CD1c-positive myeloid dendritic cell (primary cell): ENCODE results near the gene KLK8.
"Not testable (repeated sequence)": the region's sequence is repeated elsewhere in the genome, so short reads cannot be mapped to it uniquely, and the experiment has no call there.

Experiments used
- DNase-seq: peaks from one replicate; pipeline ENCODE4 v3.0.0-alpha.2; 2016; ENCODE audit errors: extremely low spot score

The KLK8 gene

DNA sequence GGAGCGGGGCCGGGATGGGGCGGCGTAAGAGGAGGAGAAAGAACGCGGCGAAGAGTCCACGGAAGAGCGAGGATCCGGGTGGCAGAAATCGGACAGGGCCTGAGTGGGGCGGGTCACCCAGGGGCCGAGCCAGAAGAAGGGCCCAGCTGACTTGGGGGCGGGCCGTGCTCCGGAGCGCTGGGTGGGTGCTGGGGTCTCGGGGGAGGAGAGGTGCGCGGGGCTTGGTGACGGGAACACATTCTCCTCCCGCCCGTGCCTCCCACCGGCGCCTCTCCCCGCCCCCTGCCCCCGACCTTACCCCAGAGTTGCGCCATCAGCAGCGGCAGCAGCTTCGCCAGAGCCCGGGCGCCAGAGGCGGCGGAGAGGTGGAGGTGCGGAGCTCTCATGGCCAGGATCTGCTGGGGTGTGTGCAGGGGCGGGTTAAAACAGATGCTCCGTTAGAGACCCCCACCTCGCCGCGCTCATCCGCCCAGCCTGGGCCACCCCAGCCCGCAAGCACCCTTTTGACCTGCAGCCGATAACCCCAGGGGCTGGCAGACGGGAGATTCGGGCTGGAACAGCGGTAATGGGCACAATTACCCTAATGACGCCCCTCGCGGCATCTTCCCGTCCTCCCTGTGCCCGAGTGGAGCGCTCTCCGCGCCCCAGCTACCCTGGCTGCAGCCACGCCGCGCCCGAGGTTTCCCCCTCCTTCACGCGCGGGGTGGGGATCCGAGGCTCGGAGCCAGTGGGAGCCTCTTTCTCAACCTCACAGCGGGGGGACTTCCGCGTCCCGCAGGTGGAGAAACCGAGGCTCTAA, 17.5 kb upstream of the KLK8 start:
- peak; percentile 11 for DNase-seq

DNA sequence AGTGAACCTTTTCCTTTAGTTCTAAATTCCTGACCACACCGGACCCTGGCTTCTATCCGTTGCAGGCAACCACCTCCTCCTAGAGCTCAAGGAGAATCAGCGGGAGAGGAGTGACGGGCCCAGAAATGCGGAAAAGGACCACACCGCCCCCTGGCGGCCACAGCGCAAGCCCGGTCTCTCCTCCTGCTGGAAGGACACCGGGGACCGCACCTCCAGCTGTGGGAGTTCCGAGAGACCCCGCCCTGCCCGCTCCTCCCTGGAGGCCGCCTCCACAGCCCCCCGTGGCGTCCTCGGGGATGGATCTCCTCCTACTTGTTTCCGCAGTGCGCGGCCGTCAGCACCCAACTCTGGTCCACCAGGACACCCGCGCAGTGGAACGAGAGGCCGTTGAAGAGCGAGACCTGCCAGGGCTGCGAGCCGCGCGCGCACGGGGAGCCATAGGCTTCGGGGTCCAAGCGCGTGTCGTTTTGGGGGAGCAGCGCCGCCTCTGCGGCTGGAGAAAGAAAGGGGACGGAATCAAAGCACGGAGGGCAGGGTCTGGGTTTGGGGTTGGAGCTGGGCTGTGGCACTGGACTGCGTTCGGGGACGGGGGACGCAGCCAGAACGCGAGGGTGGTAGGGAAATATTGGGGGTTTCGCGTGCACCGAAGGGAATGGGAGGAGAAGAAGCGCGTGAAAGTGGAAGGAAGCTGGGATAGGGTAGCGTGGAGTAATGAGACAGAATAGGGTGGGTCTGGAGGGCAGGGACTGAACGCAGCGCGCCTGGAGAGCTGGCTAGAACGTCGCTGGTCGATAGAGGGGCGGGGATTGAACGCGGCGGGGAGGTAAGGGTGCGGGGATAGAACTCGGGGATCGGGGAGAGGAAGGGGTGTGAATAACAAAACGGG, 15.6 kb upstream of the KLK8 start:
- peak; percentile 63 for DNase-seq

DNA sequence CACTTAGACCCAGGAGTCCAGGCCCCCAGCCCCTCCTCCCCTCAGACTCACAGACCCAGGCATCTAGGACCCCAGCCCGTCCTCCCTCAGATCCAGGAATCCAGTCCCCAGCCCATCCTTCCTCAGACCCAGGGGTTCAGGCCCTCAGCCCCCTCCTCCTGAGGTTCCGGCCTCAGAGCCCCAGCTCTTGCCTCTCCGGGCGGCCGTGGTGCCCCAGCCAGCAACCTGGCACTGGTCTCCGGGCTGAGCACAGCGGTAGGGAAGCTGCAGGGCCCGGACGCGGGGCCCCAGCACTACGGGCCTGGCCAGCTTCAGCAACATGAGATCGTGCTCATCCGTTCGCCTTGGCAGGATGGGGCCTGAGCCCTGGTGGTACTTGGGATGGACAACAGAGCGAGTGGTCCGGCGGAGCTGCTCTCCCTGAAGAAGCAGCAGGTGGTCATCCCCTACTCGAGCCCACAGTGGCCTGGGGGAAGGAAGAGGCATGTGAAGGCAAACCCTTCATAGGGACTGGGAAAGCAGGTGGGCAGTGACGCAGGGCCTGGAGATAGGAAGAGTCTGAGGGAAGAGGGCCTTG, 14.4 kb upstream of the KLK8 start:
- no peak for DNase-seq

DNA sequence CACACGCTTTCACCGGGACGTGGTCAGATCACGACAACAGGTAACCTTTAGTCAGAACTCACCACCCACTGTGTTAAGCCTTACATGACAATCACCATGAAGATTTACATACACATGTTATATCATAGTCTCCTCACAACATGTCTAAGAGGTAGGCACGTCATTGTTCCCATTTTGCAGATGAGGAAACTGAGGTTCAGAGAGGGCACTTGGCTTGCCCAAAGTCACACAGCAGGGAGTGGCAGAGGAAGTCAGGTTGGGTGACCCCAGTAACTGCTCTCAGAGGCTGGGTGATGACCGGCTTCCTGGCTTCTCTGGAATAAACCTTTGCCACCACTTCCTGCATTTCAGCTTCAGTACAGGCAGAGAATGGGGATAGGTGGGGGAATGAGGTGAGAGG, 12.8 kb upstream of the KLK8 start:
- no peak for DNase-seq

DNA sequence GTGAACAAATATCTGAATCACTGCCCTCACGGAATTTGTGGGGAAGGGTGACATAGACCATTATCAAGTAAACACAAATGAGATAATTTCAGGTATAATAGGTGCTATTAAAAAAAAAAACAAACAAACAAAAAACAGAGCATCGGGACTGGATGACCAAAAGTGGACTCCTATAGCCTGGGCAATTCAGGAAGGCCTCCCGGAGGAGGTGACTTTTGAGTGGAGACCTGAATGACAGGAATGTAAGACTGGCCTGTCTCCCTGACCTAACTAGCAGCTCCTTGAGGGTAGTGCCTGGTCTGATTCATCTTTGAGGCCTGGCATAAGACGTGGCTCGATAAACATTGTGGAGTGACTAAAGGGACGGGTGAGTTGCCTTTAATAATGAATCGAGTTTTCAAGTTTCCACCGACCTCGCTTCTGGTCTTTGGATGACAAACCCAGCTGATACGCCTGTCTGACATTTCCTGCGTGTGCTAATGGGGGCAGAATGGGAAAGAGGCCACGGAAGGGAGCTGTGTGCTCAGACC, 11.3 kb upstream of the KLK8 start:
- no peak for DNase-seq

DNA sequence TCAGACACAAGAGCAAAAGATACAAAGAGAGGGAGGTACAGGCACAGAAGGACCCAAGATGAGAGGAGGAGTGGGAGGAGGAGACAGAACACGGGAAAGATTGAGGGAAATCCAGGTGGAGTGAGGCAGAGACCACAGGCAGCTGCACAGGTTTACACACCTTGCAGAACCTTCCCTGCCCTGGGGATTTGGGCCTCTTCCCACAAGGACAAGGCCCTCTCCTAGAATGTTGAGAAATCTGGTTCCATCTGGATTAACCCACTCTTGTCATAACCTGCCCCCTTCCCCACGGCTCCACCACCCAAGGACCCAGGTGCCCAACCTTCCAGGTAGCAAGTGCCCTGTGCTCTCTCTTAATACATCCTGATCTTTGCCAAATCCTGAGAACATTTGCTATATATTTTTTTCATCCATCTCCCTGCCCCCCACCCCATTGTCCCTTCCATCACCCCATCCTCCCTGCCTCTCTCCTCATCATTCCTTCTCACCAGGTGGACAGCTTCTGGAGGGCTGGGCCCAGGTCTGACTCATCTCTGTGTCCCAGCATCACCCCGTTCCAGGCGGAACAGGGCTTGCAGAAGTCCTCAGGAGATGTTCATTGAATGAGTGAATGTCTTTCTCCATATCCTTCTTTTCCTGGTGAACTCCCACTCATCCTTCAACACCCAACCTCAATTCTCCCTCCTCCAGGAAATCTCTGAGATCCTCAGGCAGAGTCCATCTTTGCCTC, 8.8 kb upstream of the KLK8 start:
- DNase-seq, result no peak

DNA sequence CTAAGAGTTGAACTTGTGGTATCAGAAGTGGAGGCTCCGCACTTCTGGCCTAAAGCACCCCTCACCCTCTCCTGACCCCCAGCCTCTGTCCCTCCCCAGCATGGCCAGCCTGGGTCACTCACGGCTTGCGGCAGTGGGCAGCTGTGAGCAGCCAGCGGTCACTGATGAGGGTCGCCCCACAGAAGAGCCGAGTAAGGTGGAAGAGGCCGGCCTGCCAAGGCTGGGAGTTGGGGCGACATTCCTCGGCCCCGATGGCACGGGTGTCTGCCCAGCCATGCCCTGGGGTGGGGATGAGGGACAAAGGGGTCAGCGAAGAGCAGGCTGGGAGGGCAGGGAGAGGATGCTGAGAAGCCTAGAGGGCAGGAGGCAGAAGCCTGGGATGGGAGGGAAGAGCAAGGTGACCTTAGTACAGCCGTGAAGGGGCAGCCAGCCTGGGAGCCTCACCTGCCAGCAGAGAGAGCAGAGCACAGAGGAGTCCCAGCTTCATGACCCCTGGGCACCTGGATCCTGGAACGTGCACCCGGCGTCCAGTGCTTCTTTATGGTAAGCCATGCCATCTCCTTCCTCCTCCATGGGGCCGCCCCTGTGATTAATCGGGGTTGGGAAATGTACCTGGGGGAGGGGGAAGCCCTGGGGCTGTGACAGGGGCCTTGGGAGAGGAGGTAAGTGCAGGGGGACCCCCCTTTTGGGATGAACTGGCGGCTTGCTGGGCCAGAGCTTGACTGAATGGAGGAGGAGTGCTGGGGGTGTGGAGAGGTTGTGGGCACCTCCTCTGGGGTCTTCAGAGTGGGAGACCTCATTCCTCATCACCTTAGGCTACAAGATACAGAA, 7.9 kb upstream of the KLK8 start:
- no peak for DNase-seq

DNA sequence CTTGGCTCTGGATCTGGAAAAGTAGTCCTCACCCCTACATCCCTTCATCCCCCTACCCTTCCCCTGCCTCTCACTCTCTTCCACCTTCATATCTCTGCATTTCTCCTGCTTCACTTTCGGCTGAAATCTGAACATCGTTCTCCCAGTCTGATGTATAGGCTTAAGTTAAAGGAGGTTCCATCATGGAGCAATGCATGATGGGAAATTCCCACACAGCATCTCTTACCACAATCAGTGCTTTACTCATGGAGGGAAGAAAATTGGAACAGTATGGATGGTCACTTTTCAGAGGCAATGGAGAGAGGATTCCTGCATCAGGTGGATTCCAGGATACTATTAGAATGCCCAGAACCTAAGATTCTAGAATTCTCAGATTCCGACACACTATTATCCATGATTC, 6.1 kb upstream of the KLK8 start:
- no peak for DNase-seq

DNA sequence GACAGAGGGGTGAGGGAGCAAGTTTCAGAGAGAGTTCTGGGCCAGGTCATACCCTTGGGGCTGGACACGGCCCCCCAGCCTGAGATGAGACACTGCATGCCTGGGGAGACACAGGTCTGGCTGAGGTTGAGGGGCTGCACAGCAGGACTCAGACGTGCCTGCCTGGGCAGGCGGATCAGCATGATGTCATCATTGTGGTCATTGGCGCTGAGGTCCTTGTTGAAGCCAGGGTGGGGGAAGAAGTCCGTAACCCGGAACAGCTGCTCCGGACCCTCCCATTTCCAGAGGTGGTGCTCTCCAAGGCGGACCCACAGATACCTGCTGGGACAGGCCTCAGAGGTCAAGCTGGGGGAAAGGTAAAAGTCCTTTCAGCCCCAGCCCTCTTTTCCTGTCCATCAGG, 5.0 kb upstream of the KLK8 start:
- DNase-seq, result no peak

DNA sequence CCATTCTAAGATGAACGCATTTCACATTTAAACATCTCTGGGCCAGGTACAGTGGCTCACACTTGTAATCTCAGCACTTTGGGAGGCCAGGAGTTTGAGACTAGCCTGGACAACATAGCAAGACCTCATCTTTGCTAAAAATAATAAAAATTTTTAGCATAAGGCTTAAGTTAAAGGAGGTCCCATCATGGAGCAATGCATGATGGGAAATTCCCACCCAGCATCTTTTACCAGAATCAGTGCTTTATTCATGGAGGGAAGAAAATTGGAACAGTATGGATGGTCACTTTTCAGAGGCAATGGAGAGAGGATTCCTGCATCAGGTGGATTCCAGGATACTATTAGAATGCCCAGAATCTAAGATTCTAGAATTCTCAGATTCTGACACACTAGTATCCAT, 3.8 kb upstream of the KLK8 start:
- no peak for DNase-seq

DNA sequence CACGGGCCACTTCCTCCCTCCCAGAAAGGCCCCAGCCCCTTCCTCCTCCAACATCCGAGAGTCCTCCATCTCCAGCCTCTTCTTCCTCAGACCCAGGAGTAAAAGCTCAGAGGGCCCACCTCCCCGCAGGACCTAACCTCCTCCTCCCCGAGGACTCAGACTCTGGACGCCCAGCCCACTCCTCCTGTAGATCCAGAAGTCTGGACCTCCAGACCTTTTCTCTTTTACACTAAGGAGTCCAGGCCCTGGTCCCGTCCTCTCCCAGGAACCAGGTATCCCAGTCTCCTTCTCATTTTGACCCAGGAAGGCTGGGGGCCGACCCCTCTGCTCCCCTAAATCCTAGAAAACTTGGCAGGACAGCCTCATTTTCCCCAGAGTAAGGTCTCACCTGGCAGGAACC, 1.9 kb upstream of the KLK8 start:
- no peak for DNase-seq

DNA sequence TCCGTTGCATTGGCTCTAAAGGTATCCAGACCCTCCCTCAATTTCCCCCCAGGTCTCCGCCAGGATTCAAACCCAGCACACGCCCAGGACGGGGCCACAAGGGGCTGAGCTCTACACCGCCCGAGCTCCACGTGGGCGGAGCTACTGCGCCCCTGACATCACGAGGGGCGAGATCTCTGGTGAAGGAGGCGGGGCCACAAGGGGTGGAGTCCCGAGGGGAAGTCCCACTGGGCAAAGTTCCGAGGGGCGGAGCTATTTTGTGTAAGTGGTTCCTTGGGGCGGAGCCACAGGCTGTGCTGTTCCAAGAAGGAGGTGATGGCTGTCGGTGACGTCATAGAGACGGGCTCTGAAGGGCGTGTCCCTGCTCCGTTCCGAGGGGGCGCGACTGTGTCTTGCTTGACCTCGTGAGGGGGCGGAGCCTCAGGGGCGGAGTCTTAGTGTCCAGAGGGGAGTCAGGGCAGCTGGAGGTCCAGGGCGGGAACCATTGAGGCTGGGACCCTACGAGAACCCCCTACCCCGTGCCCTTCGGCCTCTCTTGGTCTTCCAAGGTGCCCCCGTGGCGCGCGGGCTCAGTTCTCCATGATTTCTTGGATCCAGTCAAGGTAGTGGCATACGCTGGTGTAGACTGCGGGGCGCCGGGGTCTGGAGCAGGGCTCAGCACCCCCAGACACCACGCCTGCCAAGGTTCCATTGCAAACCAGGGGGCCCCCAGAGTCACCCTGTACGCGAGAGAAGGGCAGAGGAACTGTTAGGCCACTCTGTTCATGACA, 1.3 kb upstream of the KLK8 start:
- peak; percentile 14 for DNase-seq

DNA sequence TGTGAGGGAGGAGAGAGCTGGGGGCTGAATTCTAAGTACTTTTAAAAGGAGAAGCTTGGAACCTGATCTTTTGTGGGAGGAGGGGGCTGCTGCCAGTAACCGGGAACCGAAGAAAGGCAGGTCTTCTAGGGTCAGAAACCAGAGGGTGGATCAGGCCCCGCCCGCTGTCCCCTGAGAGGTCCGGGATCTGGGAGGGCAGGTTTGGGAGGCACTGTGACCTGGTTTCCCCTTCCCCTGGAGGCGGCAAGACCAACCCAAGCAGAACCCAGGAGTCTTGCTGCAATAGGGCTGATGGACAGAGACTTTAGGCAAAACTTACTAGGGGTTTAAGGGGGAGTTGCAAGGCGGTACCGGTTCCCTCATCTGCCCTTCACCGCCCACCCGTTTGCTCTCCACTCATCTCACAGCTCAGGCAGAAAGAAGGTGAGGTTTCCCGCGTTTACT, 707 bp upstream of the KLK8 start:
- no peak for DNase-seq

DNA sequence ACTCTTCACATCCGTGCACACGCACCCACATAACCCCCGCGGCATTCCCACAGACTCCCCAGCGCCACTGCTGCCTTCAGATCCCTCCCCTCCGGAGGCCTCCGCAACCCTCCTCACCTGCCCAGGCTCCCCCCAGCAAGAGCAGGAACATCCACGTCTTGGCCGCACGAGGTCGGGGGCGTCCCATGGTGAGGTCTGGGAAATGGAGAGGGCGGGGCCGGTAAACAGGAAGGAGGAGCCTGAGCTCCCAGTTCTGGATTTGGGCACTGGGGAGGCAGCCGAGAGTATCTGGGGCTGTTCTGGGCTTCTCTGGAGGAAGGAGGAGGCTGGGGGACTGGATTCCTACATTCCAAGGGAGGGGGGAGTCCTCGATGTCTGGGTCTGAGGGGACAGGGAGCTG, 423 bp downstream of the KLK8 start:
- DNase-seq, result no peak

DNA sequence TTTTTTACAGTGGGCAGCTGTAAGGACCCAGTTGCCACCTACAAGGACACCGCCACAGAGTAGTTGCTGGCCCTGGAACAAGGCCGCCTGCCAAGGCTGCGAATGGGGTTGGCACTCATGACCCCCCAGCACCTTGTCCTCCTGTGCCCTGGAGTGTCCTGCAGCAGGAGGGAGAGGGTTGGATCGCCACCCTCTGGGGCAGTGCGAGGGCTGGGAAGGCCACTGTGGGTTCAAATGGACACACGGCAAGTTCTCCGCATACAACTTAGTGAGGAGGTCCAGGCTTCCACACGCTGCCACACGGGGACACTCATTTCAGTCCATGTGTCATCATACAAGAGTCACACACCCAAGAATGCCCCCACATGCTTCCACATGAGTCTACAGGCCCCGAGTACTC, 978 bp downstream of the KLK8 start:
- DNase-seq, result no peak

DNA sequence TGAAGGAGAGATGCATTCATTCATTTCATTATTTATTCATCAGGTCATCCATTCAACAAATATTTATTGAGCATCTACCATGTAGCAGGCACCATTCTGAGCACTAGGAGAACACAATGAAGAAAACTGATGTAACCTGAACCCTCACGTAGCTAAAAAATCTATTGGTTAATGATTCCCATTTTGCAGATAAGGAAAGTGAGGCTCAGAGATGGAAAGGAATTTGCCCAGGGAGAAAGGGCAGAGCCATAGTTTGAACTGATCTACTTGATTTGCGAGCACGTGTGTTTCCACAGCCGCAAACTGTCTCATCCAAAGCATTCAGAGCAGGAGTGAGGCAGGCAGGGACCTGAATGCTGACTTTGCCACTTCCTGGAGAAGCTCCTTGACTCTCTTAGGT, 2.7 kb downstream of the KLK8 start:
- no peak for DNase-seq

DNA sequence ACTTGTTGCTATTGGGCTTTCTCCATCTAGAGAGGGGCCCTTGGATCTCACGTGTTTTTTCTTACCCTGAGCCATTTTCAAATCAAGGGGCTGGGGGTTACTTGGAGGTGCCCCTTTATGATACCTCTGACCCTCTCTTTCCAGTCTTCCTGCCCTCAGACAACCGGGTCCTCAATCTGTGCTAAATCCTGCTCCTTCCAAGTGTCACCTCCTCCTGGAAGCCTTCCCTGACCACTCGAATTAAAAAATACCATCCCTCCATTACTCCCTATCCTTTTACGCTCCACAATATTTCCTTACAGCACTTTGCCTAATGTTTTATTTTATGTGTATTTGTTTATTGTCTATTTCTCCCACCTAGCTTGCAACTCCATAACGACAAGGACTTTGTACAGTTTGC, 3.3 kb downstream of the KLK8 start:
- DNase-seq, result no peak

DNA sequence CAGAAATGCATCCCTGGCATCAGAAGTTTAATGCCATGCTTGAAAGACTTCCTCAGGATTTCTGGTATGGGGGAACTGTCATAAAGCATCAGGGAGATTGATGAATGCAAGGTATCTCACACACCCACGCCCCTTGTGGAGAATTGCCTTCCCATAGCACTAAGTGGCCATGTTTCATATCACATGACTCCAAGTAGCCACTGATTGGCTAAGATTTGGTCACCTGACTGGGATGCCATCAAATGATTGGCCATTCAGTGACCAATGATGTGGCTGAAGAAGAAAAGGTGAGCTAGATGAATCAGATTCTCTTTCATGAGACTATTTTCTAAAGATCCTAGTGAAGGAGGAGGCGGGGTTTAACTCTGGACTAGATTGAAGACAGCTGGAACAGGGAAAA, 7.3 kb downstream of the KLK8 start:
- no peak for DNase-seq

DNA sequence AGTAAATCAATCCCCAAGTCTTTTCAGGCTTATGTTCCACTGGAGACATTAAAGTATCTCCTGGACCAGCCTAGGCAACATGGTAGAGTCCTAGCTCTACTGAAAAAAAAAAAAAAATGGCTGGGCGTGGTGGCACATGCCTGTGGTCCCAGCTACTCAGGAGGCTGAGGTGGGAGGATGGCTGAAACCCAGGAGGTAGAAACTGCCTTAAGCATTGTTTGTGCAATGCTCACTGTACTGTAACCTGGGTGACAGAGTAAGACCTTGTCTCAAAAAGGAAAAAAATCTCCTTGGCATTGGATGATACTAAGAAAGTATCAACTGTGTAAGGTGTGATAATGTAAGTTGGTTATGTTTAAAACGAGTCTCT, 8.8 kb downstream of the KLK8 start:
- DNase-seq, result no peak

DNA sequence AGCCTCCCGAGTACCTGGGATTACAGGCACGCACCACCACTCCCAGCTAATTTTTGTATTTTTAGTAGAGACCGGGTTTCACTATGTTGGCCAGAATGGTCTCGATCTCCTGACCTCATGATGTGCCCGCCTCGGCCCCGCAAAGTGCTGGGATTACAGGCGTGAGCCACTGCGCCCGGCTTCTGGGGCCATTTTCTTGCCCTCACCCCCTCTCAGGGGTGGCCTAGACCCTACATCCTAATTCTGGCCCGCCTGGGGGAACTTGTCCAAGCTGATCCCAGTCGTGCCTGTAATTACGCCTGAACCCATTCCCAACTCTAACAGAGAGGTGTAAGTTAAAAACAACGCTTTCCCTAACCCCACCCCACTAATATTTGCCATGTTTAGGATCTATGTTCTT, 17.0 kb downstream of the KLK8 start:
- not testable (repeated sequence) for DNase-seq
